NCI-H82 treated with DMSO at 0.1 percent for 48 hours (cell line): ENCODE results near the gene NUP214.
"Not testable (repeated sequence)": the region's sequence is repeated elsewhere in the genome, so short reads cannot be mapped to it uniquely, and the experiment has no call there.

Source experiments
- DNase-seq: peaks from one replicate; lab custom pipeline; 2025; ENCODE audit not compliant: unreplicated experiment; lab: John Stamatoyannopoulos, UW

The NUP214 gene

GRCh38 chr9:131158673-131159072, 33.3 kb downstream of the NUP214 start:
- not testable (repeated sequence) for DNase-seq

DNA sequence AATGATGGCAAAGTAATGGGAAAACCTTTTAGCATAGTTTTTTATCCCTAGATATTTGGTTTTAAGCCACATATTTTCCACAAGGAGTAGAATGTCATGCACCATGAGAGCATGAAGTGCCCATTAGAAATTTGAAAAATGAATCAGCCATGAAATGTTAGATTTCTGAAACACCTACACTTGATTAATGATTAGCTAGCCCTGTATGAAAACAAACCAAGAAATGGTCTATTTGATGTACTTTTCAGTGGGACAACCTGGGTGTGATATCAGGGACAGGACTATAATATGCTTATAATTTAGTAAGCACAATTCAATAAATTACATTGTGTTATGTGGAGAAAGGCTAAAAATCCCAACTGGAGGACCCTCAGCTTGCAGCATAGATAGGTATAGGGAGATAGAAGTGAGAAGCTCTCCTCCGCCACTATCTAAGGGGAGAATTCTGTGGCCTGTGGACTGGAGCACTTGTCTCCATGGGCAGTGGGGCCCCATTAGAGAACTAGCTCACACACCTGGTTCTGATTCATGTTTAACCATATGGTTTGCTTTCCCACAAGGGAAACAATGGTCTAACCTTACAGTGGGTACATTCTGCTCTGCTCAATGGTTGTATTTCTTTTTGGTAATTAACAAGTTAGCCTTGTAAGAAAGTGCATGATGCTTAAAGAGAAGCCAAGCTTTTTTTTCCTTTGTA, 35.2 kb downstream of the NUP214 start:
- DNase-seq: no peak

GRCh38 chr9:131161585-131161984, 36.2 kb downstream of the NUP214 start:
- no peak for DNase-seq

- DNase-seq: no peak
These were observed 37.5 kb downstream of the NUP214 start for GRCh38 chr9:131162886-131163285.

DNA sequence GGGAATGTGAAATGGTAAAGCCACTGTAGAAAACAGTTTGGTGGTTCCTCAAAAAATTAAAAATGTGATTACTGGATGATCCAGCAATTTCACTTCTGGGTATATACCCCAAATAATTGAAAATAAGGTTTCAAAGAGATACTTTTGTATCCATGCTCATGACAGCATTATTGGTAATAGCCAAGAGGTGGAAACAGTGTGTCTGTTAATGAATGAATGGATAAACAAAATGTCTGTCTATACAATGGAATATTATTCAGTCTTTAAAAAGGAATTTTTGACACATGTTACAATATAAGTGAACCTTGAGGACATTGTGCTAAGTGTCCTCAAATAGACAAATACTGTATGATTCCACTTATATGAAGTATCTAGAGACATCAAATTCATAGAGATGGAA, 40.1 kb downstream of the NUP214 start:
- DNase-seq: no peak

GRCh38 chr9:131167146-131167692, 41.8 kb downstream of the NUP214 start:
- no peak for DNase-seq

DNA sequence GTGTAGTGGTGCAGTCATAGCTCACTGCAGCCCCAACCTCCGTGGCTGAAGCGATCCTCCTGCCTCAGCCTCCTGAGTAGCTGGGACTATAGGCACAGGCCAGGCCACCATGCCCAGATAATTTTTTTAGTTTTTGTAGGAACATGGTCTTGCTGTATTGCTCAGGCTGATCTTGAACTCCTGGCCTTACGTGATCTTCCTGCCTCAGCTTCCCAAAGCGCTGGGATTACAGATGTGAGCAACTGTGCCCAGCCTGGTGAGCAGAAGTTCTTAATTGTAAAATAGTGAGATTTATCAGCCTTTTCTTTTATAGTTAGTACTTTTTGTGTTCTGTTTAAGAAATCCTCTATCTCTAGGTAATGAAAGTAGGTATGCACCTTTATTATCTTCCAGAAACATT, 42.5 kb downstream of the NUP214 start:
- DNase-seq: no peak

- no peak for DNase-seq
These were observed 44.3 kb downstream of the NUP214 start for GRCh38 chr9:131169563-131170240.

DNA sequence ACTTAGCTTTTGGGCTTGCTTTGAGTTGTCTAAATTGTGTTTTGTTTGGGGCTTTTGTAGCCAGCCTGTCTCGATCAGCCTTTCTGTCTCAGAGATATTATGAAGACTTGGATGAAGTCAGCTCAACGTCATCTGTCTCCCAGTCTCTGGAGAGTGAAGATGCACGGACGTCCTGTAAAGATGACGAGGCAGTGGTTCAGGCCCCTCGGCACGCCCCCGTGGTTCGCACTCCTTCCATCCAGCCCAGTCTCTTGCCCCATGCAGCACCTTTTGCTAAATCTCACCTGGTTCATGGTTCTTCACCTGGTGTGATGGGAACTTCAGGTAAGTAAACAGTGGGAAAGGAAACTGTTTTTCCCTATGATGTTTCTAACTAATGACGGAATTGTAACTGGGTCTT, 48.6 kb downstream of the NUP214 start:
- no peak for DNase-seq

DNA sequence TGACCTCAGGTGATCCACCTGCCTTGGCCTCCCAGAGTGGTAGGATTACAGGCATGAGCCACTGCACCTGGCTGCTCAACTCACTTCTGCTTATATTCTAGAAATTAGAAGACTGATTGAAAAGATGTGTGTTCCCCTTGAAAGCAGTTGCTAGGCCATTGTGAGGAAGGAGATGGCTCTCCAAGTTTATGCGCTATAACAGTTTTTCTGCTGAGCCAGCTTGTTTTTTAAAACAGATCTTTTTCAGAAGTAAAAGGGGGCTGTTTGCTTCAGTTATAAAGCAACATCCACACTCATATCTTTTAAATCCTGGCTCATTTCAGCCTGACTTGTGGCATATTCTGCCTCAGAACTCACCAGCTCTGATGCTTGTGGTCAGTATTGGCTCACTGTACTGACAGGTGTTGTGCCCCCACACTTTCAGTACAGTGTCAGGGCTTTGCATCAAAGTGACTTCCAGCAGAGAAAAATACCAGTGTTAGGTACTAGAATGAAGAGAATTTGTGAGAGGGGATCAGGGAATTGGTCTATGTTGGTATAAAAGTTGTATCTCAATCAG, 49.4 kb downstream of the NUP214 start:
- DNase-seq: no peak

DNA sequence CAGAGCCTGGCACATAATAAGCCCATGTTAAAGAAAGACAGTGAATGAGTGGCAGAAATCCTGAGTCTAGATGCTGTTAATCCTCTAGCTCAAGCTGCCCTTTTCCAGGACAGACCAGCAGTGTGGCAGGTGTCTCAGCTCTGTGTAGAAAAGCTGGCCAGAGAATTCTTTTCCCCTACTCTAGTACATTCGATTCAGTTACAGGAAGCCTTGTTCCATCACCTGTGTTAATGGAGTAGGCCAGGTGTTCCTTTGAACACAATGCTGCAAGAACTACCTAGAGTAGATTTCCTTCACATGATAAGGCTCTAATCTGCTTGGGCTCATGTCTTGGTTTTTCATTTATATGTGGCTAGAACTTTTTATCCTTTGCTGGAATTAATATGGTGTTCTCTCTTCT, 52.5 kb downstream of the NUP214 start:
- no peak for DNase-seq

GRCh38 chr9:131178382-131178781, 53.0 kb downstream of the NUP214 start:
- DNase-seq: peak; percentile 34

DNA sequence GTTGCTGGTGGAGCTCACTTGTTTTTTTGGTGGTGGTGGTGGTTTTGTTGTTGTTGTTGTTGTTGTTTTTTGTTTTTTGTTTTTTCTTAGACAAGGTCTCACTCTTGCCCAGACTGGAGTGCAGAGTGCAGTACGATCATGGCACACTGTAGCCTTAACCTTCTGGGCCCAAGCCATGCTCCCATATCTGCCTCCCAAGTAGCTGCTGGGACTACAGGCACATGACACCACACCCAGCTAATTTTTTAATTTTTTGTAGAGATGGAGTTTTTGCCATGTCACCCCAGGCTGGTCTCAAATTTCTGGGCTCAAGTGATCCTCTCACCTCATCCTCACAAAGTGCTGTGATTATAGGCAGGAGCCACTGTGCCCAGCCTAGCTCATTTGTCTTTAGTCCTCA, 53.5 kb downstream of the NUP214 start:
- DNase-seq: no peak

DNA sequence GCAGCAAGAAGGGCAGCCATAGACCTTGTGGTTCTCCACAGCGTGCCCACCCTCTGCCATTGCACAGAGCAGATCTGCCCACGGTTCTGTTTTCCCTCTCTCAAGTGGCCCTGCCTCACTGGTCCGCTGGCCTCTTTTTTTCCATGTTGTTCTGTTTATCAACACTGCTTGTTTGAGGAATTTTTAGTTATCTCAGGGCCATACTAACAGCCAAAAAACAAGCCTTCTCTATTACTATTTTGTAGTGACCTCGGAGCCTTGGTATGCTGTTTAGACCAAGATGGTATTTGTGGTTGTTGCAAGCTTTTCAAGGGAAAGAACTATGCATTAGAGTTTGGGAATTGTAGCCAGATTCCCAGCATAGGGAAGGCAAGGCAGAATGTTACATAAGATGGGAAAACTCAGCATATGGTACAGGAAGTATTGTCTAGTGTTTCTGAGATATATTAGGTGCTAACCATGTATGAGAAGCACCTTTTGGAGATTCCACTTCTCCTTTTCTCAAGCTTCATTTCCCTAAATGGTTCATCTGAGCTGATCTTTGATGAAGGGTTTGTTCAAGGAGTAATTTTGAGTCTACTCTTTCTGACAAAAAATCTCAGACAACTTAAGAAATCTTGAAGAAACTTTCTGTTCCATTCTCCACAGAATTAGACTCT, 54.3 kb downstream of the NUP214 start:
- DNase-seq: no peak

GRCh38 chr9:131180454-131180853, 55.1 kb downstream of the NUP214 start:
- DNase-seq: no peak

DNA sequence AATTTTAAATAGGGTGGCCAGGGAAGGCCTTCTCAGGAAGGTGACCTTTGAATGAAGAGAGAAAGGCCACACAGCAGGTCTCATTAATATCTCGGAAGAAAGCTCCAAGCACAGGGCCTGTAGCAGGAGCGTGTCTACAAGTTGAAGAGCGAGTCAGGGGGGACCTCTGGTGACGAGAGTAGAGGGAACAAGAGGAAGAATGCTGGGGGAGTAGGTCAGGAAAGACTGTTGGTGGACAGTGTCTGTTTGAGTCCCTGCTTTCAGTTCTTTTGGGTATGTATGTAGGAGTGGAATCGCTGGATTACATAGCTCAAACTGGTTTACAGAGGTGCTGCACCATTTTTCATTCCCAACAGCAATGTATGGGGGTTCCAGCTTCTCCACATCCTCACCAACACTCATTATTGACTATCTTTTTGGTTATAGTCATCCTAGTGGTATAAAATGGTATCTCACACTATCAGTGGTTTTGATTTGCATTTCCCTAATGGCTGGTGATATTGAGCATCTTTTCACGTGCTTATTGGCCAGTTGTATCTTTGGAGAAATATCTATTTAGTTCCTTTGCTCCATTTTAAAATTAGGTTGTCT, 55.8 kb downstream of the NUP214 start:
- no peak for DNase-seq

DNA sequence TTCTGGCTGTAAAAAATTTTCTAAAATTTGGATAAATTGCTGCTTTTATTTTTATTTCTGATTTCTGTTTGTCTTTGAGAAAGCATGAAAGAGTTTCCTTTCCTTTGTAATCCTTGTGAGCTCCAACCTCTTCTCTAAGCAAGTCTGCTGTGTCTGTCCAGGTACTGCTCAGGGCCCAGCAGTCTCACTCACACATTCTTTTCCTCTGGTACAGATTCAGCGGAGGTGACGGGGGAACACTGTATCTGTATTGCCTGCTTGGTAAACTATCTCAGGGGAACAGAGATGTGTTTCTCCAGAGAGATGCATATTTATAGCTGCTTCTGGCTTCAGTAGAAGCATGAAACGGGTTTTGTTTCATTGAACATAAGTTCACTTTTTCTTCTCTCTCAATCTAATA, 60.5 kb downstream of the NUP214 start:
- no peak for DNase-seq

- DNase-seq: no peak
These were observed 61.2 kb downstream of the NUP214 start for GRCh38 chr9:131186622-131187021.

DNA sequence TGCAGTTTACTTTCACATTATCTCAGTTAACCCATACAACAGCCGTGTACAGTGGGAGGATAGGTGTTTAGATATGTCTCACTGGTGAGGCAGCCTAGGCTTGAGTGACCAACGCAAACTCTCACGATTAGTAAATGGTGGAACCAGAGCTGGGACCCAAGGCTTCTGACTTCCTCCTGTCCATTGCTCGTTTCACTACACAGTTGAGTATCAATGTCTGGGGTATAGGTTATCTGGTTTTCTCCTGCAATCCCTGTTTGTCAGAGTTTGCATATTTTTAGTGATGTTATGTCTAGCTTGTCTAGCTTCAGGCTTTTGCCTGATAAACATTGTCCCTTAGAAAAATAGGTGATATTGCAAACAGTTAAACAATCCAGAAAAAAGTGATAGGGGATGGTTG, 62.6 kb downstream of the NUP214 start:
- DNase-seq: no peak

DNA sequence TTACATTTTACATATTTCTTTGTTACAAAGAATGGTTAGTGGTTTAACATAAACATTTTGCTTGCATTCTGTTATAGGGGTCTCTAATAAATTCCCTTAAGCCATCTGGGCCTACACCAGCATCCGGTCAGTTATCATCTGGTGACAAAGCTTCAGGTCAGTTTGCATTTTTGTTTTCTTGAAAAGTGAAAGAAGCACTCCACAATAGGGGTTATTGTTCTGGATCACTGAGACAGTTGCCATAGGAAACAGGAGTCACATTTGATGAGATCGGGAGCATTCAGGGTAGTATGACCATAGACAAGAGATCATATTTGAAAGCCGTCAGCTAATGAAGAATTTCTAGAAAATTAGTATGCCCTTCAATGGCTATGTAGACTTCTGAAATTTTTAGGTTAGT, 63.6 kb downstream of the NUP214 start:
- no peak for DNase-seq

DNA sequence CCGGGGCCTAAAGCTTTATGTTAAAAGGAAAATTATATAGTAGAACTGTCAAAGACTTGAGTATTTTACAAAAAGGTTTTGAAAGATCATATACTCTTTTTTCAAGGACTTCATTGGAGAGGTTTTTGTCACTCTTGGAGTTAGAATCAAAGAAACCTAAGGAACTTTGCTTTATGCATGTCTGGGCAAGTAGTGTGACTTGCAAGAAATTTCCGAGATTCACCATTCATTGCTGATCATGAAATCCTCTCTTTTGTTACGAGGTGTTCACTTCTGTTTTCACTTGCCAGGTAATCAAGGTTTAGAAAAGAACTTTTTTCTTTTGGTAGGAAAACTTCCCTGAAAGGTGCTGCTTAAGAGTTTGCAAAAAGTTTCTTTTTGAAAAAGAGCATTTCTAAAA, 64.8 kb downstream of the NUP214 start:
- DNase-seq: no peak
